GM12892 (cell line): ENCODE measurements around the gene QTRT2.

Experiments
- POLR2A ChIP-seq: IDR thresholded peaks from 2 replicates; pipeline ENCODE4 v1.6.1; 2011; ENCODE audit warnings: low read depth, low read length, control low read depth
- POLR2AphosphoS5 ChIP-seq: IDR thresholded peaks from 2 replicates; pipeline ENCODE4 v1.6.1; 2011; ENCODE audit warnings: low read depth, low read length, control low read depth
- TAF1 ChIP-seq: IDR thresholded peaks from 2 replicates; pipeline ENCODE4 v1.6.1; 2011; ENCODE audit warnings: low read depth, mild to moderate bottlenecking, control low read depth, low read length, borderline replicate concordance

DNA sequence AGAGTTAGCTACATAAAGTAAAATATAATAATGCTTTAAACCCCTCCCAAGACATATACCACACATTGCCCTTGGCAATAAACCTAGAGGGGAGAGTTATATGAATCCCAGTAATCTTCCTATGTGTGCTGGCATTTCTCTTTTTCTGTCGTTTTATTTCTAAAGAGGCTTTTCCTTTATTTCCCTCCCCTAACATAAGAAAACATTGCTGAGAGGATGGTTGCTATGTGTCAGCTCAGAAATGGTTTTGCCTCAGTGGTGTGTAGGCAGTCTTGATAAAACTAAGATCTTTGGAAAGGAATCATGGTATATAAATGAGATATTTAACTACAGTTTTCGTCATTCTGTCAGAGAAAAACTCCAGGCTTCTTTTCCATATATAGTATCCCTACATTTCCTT, 30.2 kb upstream of the QTRT2 start:
- TF ChIP-seq POLR2A (no peak), POLR2AphosphoS5 (no peak), TAF1 (no peak)
